HUES64 (cell line): ENCODE data around the gene RELN.

ENCODE experiments used
- H3K27ac ChIP-seq: 2 replicates; pipeline ENCODE4 v1.7.0; 2013; ENCODE audit warnings: low read depth, low read length, inconsistent platforms
- H3K27me3 ChIP-seq: 2 replicates; pipeline ENCODE4 v1.6.1; 2013; ENCODE audit warnings: mild to moderate bottlenecking, low read length; ENCODE audit not compliant: insufficient read depth
- H3K36me3 ChIP-seq: 2 replicates; pipeline ENCODE4 v1.6.1; 2013; ENCODE audit warnings: mild to moderate bottlenecking, low read length; ENCODE audit not compliant: insufficient read depth
- H3K4me1 ChIP-seq: 2 replicates; pipeline ENCODE4 v1.6.1; 2013; ENCODE audit warnings: mild to moderate bottlenecking, low read length, moderate library complexity; ENCODE audit not compliant: insufficient read depth
- H3K4me3 ChIP-seq: 2 replicates; pipeline ENCODE4 v1.5.1; 2013; ENCODE audit warnings: mild to moderate bottlenecking, low read length, moderate library complexity
- H3K9ac ChIP-seq: 2 replicates; pipeline ENCODE4 v1.6.1; 2013; ENCODE audit warnings: mild to moderate bottlenecking, low read depth, low read length
- H3K9me3 ChIP-seq: 2 replicates; pipeline ENCODE4 v1.6.1; 2013; ENCODE audit warnings: low read depth, low read length; ENCODE audit not compliant: insufficient read depth
- WGBS: fragments of 150-250, 120-280 bp; methylation state at CpG from one replicate; pipeline ENCODE4 v1.1.7; 2013; ENCODE audit warnings: missing lambda C conversion rate; 5-methylcytosine and 5-hydroxymethylcytosine counted together

The RELN gene

GRCh38 chr7:103628742-103629141 lies 360.7 kb downstream of the RELN start:
- H3K9me3 ChIP-seq: no peaks in the 10 kb centered on the region
- no peak overlapping the region for H3K9ac ChIP-seq
- H3K27me3 ChIP-seq: no peaks in the 10 kb centered on the region

GRCh38 chr7:103626776-103627175 lies 362.7 kb downstream of the RELN start:
- H3K4me3 ChIP-seq: no peak overlapping the region
- no peaks in the 10 kb centered on the region for H3K36me3 ChIP-seq
- H3K9me3 ChIP-seq: no peaks in the 10 kb centered on the region
- H3K4me1 ChIP-seq: no peaks in the 10 kb centered on the region
- WGBS: 86% methylated on average over 1 of the region's 1 CpG
- no peak overlapping the region for H3K9ac ChIP-seq
- no peak overlapping the region for H3K27ac ChIP-seq
- H3K27me3 ChIP-seq: no peaks in the 10 kb centered on the region

More at GRCh38 chr7:103628742-103629141, 360.7 kb downstream of the RELN start:
- Histone ChIP-seq H3K4me3 (no peak overlapping the region), H3K4me1 (no peaks in the 10 kb centered on the region), H3K36me3 (no peaks in the 10 kb centered on the region), H3K27ac (no peak overlapping the region)
- 100% methylated on average over 2 of the region's 2 CpGs for WGBS

- Histone ChIP-seq H3K27ac (no peak overlapping the region), H3K4me1 (no peaks in the 10 kb centered on the region), H3K4me3 (no peak overlapping the region), H3K9ac (no peak overlapping the region), H3K27me3 (no peaks in the 10 kb centered on the region), H3K36me3 (no peaks in the 10 kb centered on the region), H3K9me3 (no peaks in the 10 kb centered on the region)
These were observed 367.2 kb downstream of the RELN start for GRCh38 chr7:103622274-103622673.

- Histone ChIP-seq H3K27ac (no peak overlapping the region), H3K4me3 (no peak overlapping the region), H3K4me1 (peaks cover 4% of the 10 kb centered on the region; the same call in 1 of the 2 replicates), H3K36me3 (no peaks in the 10 kb centered on the region), H3K27me3 (no peaks in the 10 kb centered on the region), H3K9me3 (no peaks in the 10 kb centered on the region), H3K9ac (no peak overlapping the region)
- 87% methylated on average over 3 of the region's 3 CpGs for WGBS
These were observed 375.5 kb downstream of the RELN start for GRCh38 chr7:103613655-103614642.

GRCh38 chr7:103609778-103610177 lies 379.7 kb downstream of the RELN start:
- Histone ChIP-seq H3K9ac (no peak overlapping the region), H3K27ac (no peak overlapping the region), H3K4me3 (no peak overlapping the region), H3K36me3 (no peaks in the 10 kb centered on the region), H3K27me3 (no peaks in the 10 kb centered on the region), H3K9me3 (no peaks in the 10 kb centered on the region), H3K4me1 (no peaks in the 10 kb centered on the region)
- WGBS: 100% methylated on average over 1 of the region's 3 CpGs

- Histone ChIP-seq H3K9me3 (no peaks in the 10 kb centered on the region), H3K36me3 (no peaks in the 10 kb centered on the region), H3K9ac (no peak overlapping the region), H3K4me1 (no peaks in the 10 kb centered on the region), H3K4me3 (no peak overlapping the region), H3K27me3 (no peaks in the 10 kb centered on the region), H3K27ac (no peak overlapping the region)
- WGBS: 80% methylated on average over 2 of the region's 3 CpGs
These were observed 383.8 kb downstream of the RELN start for GRCh38 chr7:103605640-103606039.

GRCh38 chr7:103598326-103598905 lies 391.0 kb downstream of the RELN start:
- no peaks in the 10 kb centered on the region for H3K4me1 ChIP-seq
- H3K27ac ChIP-seq: no peak overlapping the region
- H3K27me3 ChIP-seq: no peaks in the 10 kb centered on the region
- WGBS: 93% methylated on average over 1 of the region's 2 CpGs
- H3K9me3 ChIP-seq: no peaks in the 10 kb centered on the region
- no peak overlapping the region for H3K4me3 ChIP-seq
- H3K9ac ChIP-seq: no peak overlapping the region
- no peaks in the 10 kb centered on the region for H3K36me3 ChIP-seq

- WGBS: no CpG with 5 or more reads among the region's 2 CpGs
- Histone ChIP-seq H3K9ac (no peak overlapping the region), H3K27me3 (no peaks in the 10 kb centered on the region), H3K4me3 (no peak overlapping the region), H3K27ac (no peak overlapping the region), H3K36me3 (no peaks in the 10 kb centered on the region), H3K4me1 (no peaks in the 10 kb centered on the region), H3K9me3 (no peaks in the 10 kb centered on the region)
These were observed 391.9 kb downstream of the RELN start for GRCh38 chr7:103597606-103598005.

GRCh38 chr7:103594186-103594585 lies 395.3 kb downstream of the RELN start:
- no peak overlapping the region for H3K9ac ChIP-seq
- WGBS: 87% methylated on average over 4 of the region's 5 CpGs

GRCh38 chr7:103593691-103594090 lies 395.8 kb downstream of the RELN start:
- Histone ChIP-seq H3K9ac (no peak overlapping the region), H3K9me3 (no peaks in the 10 kb centered on the region), H3K4me3 (no peak overlapping the region), H3K27me3 (no peaks in the 10 kb centered on the region), H3K36me3 (no peaks in the 10 kb centered on the region), H3K27ac (no peak overlapping the region), H3K4me1 (no peaks in the 10 kb centered on the region)
- 95% methylated on average over 2 of the region's 2 CpGs for WGBS

More at GRCh38 chr7:103594186-103594585, 395.3 kb downstream of the RELN start:
- H3K4me1 ChIP-seq: no peaks in the 10 kb centered on the region
- no peaks in the 10 kb centered on the region for H3K9me3 ChIP-seq
- H3K4me3 ChIP-seq: no peak overlapping the region
- H3K27ac ChIP-seq: no peak overlapping the region
- H3K27me3 ChIP-seq: no peaks in the 10 kb centered on the region
- no peaks in the 10 kb centered on the region for H3K36me3 ChIP-seq

- no peak overlapping the region for H3K9ac ChIP-seq
These were observed 396.6 kb downstream of the RELN start for GRCh38 chr7:103592844-103593243.

More at GRCh38 chr7:103592844-103593243, 396.6 kb downstream of the RELN start:
- Histone ChIP-seq H3K27ac (no peak overlapping the region), H3K36me3 (no peaks in the 10 kb centered on the region), H3K9me3 (no peaks in the 10 kb centered on the region), H3K4me1 (no peaks in the 10 kb centered on the region), H3K4me3 (no peak overlapping the region), H3K27me3 (no peaks in the 10 kb centered on the region)
